ENCODE results near the gene LGALS3BP. TPM values are rescaled to one million over a fixed set of nuclear protein-coding genes. Genes with fewer than 3 reads are reported as not detected.

LGALS3BP gene
- total RNA-seq, 1 experiment from 2014 or later: 389 TPM

GRCh38 chr17:78985395-78985794 is 5.7 kb upstream of the LGALS3BP start:
- no peak for ATAC-seq
- DNase-seq (ENCODE audit: low read depth, low spot score): no peak
- no peak overlapping the region for H3K9ac ChIP-seq (ENCODE audit: low read length)
- intact Hi-C loops (cut with micrococcal nuclease): no loop called here
- H3K9me3 ChIP-seq (ENCODE audit: control insufficient read depth in 1 of 2, insufficient read depth in 1 of 2, low read depth in 1 of 2, low read length in 2 of 2): no peaks in the 10 kb centered on the region
- H3K27ac ChIP-seq (ENCODE audit: low read depth, low read length): no peak overlapping the region
- CTCF ChIA-PET: no interaction called here
- no peaks in the 10 kb centered on the region for H3K79me2 ChIP-seq (ENCODE audit: insufficient read depth, low read length)
- H3K4me1 ChIP-seq (ENCODE audit: control insufficient read depth in 1 of 2, insufficient read depth in 2 of 2, low read length in 2 of 2): peaks cover 17 to 30% of the 10 kb centered on the region in 2 experiments
- POLR2A ChIA-PET: interaction anchor here (0.8 kb wide), 1 partner anchor 26 kb away, joined by 3 read pairs; no protein-coding TSS in a partner anchor
- RAD21 ChIA-PET (ENCODE audit: low non-redundant PET in 1 of 2, low total read pairs in 2 of 2, uncharacterized antibody in 2 of 2, unreplicated experiment in 2 of 2): no interaction called here
- H4K20me1 ChIP-seq (ENCODE audit: insufficient read depth): no peaks in the 10 kb centered on the region
- peaks cover under 1 to 4% of the 10 kb centered on the region in 2 experiments; a peak in 2 of 4 replicates for H3K36me3 ChIP-seq (ENCODE audit: control insufficient read depth in 1 of 2, insufficient read depth in 2 of 2, low read length in 2 of 2)
- H3K4me2 ChIP-seq (ENCODE audit: low read length): no peak overlapping the region
- TF ChIP-seq MAX (IDR thresholded peaks at IDR 0.05) (no peak), ATF3 (IDR thresholded peaks at IDR 0.05) (no peak), ZFX (IDR thresholded peaks at IDR 0.05) (no peak), CTCF (IDR thresholded peaks at IDR 0.05 in 2 of 3, conservative IDR thresholded peaks at IDR 0.05 in 1 of 3; ENCODE audit: borderline replicate concordance in 1 of 3, insufficient read depth in 1 of 3, low read depth in 2 of 3, low read length in 2 of 3) (no peak), POLR2A (IDR thresholded peaks at IDR 0.05; ENCODE audit: borderline replicate concordance, extremely low read depth, insufficient read depth, insufficient read length) (no peak), REST (IDR thresholded peaks at IDR 0.05; ENCODE audit: low read depth) (no peak), FOSL1 (IDR thresholded peaks at IDR 0.05; ENCODE audit: low read depth) (no peak), ZBTB33 (IDR thresholded peaks at IDR 0.05; ENCODE audit: extremely low read depth, insufficient replicate concordance, low read length) (no peak), SP1 (IDR thresholded peaks at IDR 0.05; ENCODE audit: low read depth) (no peak), CBX3 (IDR thresholded peaks at IDR 0.05; ENCODE audit: low read depth) (no peak), SIN3A (IDR thresholded peaks at IDR 0.05; ENCODE audit: low read depth) (no peak), ZNF274 (IDR thresholded peaks at IDR 0.05; ENCODE audit: low read depth, low read length) (no peak)
- H2AFZ ChIP-seq (ENCODE audit: low read depth, low read length, poor library complexity, severe bottlenecking): no peak overlapping the region
- H3K9me2 ChIP-seq (ENCODE audit: insufficient read depth): no peaks in the 10 kb centered on the region
- BruUV-seq (replicated peaks): no TSS peak
- H3K27me3 ChIP-seq (ENCODE audit: insufficient read depth, low read length): no peaks in the 10 kb centered on the region
- no peak overlapping the region for H3K4me3 ChIP-seq (replicated peaks in 1 of 2; ENCODE audit: low read depth in 1 of 2, low read length in 2 of 2)
